Trophoblast cell (in vitro differentiated cells and primary cell): Measurements from ENCODE around the gene TUBB.

ENCODE experiments used
- DNase-seq, 2 donors: peaks; one replicate each; pipeline ENCODE4 v3.0.0-alpha.2; 2016
- H2AFZ ChIP-seq: 2 replicates; pipeline ENCODE4 v1.6.1; 2013; ENCODE audit warnings: low read length, moderate library complexity, mild to moderate bottlenecking; ENCODE audit not compliant: insufficient read depth, poor library complexity
- H2AK5ac ChIP-seq: 2 replicates; pipeline ENCODE4 v1.6.1; 2013; ENCODE audit warnings: mild to moderate bottlenecking, low read length
- H2BK120ac ChIP-seq: 2 replicates; pipeline ENCODE4 v1.6.1; 2013; ENCODE audit warnings: low read length, mild to moderate bottlenecking, moderate library complexity; ENCODE audit not compliant: insufficient read depth, poor library complexity
- H2BK12ac ChIP-seq: 2 replicates; pipeline ENCODE4 v1.6.1; 2013; ENCODE audit warnings: mild to moderate bottlenecking, low read length, moderate library complexity
- H2BK5ac ChIP-seq: 2 replicates; pipeline ENCODE4 v1.6.1; 2013; ENCODE audit warnings: low read length, low read depth, moderate library complexity, mild to moderate bottlenecking; ENCODE audit not compliant: poor library complexity
- H3K14ac ChIP-seq: 2 replicates; pipeline ENCODE4 v1.6.1; 2013; ENCODE audit warnings: mild to moderate bottlenecking, low read length
- H3K18ac ChIP-seq: 2 replicates; pipeline ENCODE4 v1.6.1; 2013; ENCODE audit warnings: mild to moderate bottlenecking, low read length
- H3K23ac ChIP-seq: 2 replicates; pipeline ENCODE4 v1.6.1; 2013; ENCODE audit warnings: low read length
- H3K27ac ChIP-seq: 2 replicates; pipeline ENCODE4 v1.5.1; 2013; ENCODE audit warnings: low read depth, mild to moderate bottlenecking, inconsistent platforms, low read length, moderate library complexity
- H3K27me3 ChIP-seq: 2 replicates; pipeline ENCODE4 v1.6.1; 2013; ENCODE audit warnings: inconsistent platforms, mild to moderate bottlenecking, low read length, moderate library complexity; ENCODE audit not compliant: insufficient read depth
- H3K36me3 ChIP-seq, 2 experiments: 1 replicate in 1 of 2; 2 replicates in 1 of 2; pipeline ENCODE4 v1.6.1; 2013; ENCODE audit warnings: low read length in 2 of 2, mild to moderate bottlenecking in 2 of 2, moderate library complexity in 1 of 2; ENCODE audit not compliant: insufficient read depth in 2 of 2, control insufficient read depth in 1 of 2
- H3K4ac ChIP-seq: 2 replicates; pipeline ENCODE4 v1.6.1; 2013; ENCODE audit warnings: low read depth, mild to moderate bottlenecking, low read length, moderate library complexity
- H3K4me1 ChIP-seq, 2 experiments: 1 replicate in 1 of 2; 2 replicates in 1 of 2; pipeline ENCODE4 v1.6.1; 2013; ENCODE audit warnings: low read length in 2 of 2, mild to moderate bottlenecking in 2 of 2, moderate library complexity in 1 of 2; ENCODE audit not compliant: insufficient read depth in 2 of 2, control insufficient read depth in 1 of 2
- H3K4me2 ChIP-seq: 2 replicates; pipeline ENCODE4 v1.6.1; 2013; ENCODE audit warnings: inconsistent platforms, mild to moderate bottlenecking, low read length, moderate library complexity
- H3K4me3 ChIP-seq: 2 replicates; pipeline ENCODE4 v1.5.1; 2013; ENCODE audit warnings: mild to moderate bottlenecking, low read depth, low read length, inconsistent platforms
- H3K79me1 ChIP-seq: one replicate; pipeline ENCODE4 v1.6.1; 2013; ENCODE audit warnings: low read length
- H3K79me2 ChIP-seq: 2 replicates; pipeline ENCODE4 v1.6.1; 2013; ENCODE audit warnings: low read length, mild to moderate bottlenecking; ENCODE audit not compliant: control insufficient read depth, insufficient read depth, poor library complexity
- H3K9ac ChIP-seq: 2 replicates; pipeline ENCODE4 v1.6.1; 2013; ENCODE audit warnings: mild to moderate bottlenecking, low read length
- H3K9me3 ChIP-seq: 2 replicates; pipeline ENCODE4 v1.6.1; 2013; ENCODE audit warnings: low read depth, mild to moderate bottlenecking, control low read depth, inconsistent platforms, low read length; ENCODE audit not compliant: insufficient read depth
- H4K12ac ChIP-seq: 2 replicates; pipeline ENCODE4 v1.6.1; 2013; ENCODE audit warnings: low read depth, mild to moderate bottlenecking, low read length, moderate library complexity
- H4K8ac ChIP-seq: 2 replicates; pipeline ENCODE4 v1.6.1; 2013; ENCODE audit warnings: low read depth, mild to moderate bottlenecking, low read length, moderate library complexity
- H4K91ac ChIP-seq: one replicate; pipeline ENCODE4 v1.6.1; 2013; ENCODE audit warnings: low read depth, mild to moderate bottlenecking, low read length, moderate library complexity
- WGBS: extraction: QIAGEN DNeasy Blood & Tissue Kit; methylation state at CpG from one replicate; pipeline ENCODE4 v1.1.7; 2013; ENCODE audit warnings: missing lambda C conversion rate; ENCODE audit not compliant: insufficient read length, insufficient coverage; ENCODE audit errors: extremely low coverage; 5-methylcytosine and 5-hydroxymethylcytosine counted together

The TUBB gene

DNA sequence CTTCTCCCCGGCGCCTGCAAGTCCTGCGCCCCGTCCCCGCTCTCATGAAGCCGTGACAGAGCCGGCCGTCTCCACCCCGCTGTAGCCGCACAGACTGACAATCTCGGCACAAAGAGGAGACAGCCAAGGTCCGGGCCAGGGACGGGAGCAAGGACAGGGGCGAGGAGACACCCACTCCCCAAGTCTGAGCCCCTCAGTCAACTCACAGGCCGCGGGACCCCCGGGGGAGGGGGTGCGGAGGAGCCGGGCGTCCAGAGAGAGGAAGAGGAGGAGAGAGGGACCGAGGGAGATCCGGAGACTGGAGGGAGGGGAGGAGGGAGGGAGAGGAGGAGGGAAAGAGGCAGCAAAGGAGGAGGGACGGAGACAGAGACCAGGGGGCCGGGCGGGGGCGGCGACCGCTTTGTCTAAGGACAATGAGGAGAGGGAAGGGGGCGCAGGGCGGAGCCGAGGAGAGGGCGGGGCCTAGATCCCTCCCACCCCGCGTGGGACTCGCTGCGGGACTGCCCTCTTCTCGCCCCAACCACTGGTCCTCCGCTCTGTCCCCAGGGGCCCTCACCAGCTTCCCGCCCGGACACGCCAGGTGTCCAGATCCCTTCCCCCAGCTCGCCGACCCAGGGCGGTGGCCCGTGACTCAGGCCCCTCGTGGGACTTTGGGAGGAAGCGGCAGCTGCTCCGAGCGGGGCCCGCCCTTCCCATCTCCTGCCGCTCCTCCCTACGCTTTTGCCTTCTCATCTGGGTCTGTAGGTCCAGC lies 33.1 kb upstream of the TUBB start:
- peak overlapping the region; percentile 51 for H2AK5ac ChIP-seq

DNA sequence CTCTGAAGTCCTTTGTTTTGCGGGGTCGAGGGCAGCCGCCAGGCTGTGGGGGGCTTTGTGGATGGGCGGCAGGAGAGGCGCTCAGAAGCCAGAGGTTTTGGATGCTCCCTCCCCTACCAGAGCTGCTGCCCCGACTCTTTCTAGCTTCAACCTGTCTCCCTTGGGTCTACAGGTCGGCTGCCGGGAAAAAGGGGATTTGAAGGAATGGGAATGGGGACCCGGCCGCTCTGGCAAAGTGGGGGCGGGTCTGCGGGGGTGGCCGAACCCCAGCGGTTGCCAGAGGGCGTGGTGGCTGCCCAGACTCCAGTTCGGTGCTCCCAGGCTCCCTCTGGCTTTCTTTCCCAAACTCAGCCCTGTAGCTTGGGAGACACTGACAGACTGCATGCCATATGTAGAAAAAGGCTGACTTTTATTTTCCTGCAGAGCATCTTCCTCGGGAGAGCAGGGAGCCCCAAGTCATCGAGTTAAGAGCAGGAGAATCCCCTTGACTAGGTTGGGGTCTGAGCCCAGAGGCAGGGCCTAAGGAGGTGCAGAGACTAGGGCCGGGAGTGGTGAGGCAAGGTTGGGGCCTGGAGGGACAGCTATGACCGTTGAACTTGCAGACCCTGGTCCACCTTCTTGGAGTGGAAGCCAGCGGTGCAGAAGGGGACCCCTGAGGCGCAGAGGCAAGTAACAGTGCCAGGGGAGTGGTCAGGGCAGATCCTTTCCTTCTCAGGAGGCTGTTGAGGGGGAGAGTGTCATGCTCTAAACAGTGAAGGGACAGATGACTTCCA lies 32.3 kb upstream of the TUBB start:
- Histone ChIP-seq H3K79me1 (peaks cover 27% of the 10 kb centered on the region), H4K8ac (peak overlapping the region; percentile 84), H4K91ac (peak overlapping the region; percentile 87), H3K9me3 (peaks cover 1% of the 10 kb centered on the region), H3K4ac (peak overlapping the region; percentile 44), H2BK120ac (peak overlapping the region; percentile 69), H3K14ac (peak overlapping the region; percentile 81), H3K18ac (peak overlapping the region; percentile 43), H4K12ac (peak overlapping the region; percentile 73), H3K27me3 (no peaks in the 10 kb centered on the region), H2AK5ac (peak overlapping the region; percentile 51), H2AFZ (peak overlapping the region; percentile 0), H3K23ac (no peak overlapping the region), H3K4me3 (peak overlapping the region; percentile 70), H3K9ac (peak overlapping the region; percentile 57), H3K27ac (peak overlapping the region; percentile 56), H3K36me3 (peaks cover 6 to 13% of the 10 kb centered on the region in 2 experiments), H2BK12ac (peak overlapping the region; percentile 15), H3K4me2 (peak overlapping the region; percentile 72), H3K4me1 (peaks cover 34 to 39% of the 10 kb centered on the region in 2 experiments), H3K79me2 (peaks cover 34% of the 10 kb centered on the region), H2BK5ac (peak overlapping the region; percentile 47)
- WGBS: no CpG with 5 or more reads among the region's 22 CpGs
- DNase-seq: no peak

More for the DNA sequence above, 33.1 kb upstream of the TUBB start:
- Histone ChIP-seq H3K9ac (peak overlapping the region; percentile 57), H2BK5ac (peak overlapping the region; percentile 53), H3K4ac (peak overlapping the region; percentile 73), H3K27ac (peak overlapping the region; percentile 73), H3K14ac (peak overlapping the region; percentile 81), H3K4me2 (peak overlapping the region; percentile 72), H2AFZ (peak overlapping the region; percentile 9), H3K79me1 (peaks cover 33% of the 10 kb centered on the region), H3K4me3 (peak overlapping the region; percentile 76), H3K18ac (peak overlapping the region; percentile 90), H3K36me3 (peaks cover 9 to 13% of the 10 kb centered on the region in 2 experiments), H4K12ac (peak overlapping the region; percentile 73), H3K4me1 (peaks cover 37 to 47% of the 10 kb centered on the region in 2 experiments), H3K79me2 (peaks cover 40% of the 10 kb centered on the region), H3K9me3 (peaks cover 1% of the 10 kb centered on the region), H2BK12ac (no peak overlapping the region), H4K8ac (peak overlapping the region; percentile 84), H2BK120ac (peak overlapping the region; percentile 69), H3K23ac (no peak overlapping the region), H4K91ac (peak overlapping the region; percentile 87), H3K27me3 (no peaks in the 10 kb centered on the region)
- WGBS: no CpG with 5 or more reads among the region's 52 CpGs
- DNase-seq: peak; percentile 97 to 98

DNA sequence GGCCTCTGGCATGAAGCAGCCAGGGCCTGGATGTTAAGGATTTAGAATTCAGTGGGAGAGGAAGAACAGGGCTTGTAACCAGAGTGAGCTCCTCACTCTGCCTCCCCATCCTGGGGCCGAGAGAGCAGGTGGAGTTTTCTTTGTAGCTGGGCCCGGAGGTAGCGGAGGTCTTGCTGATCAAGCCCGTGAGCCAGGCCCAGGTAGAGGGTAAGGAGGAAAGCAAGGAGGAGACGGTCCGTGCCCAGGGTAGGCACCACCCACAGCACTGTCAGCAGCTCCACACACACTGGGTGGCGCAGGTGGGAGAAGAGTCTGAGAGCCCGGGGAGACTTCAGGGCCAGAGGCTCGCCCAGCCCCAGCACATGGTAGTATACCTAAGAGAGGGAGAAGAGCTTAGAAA lies 31.6 kb upstream of the TUBB start:
- Histone ChIP-seq H3K23ac (no peak overlapping the region), H2BK12ac (no peak overlapping the region), H4K91ac (no peak overlapping the region), H3K27ac (no peak overlapping the region), H3K4me2 (no peak overlapping the region), H3K4me1 (peaks cover 30 to 33% of the 10 kb centered on the region in 2 experiments), H3K9ac (no peak overlapping the region), H4K12ac (no peak overlapping the region), H2AK5ac (no peak overlapping the region), H2BK120ac (no peak overlapping the region), H2BK5ac (no peak overlapping the region), H3K36me3 (peaks cover 6 to 8% of the 10 kb centered on the region in 2 experiments), H3K4ac (no peak overlapping the region), H3K79me2 (peaks cover 31% of the 10 kb centered on the region), H3K18ac (no peak overlapping the region), H3K4me3 (no peak overlapping the region), H3K9me3 (peaks cover 1% of the 10 kb centered on the region), H3K79me1 (peaks cover 25% of the 10 kb centered on the region), H3K14ac (no peak overlapping the region), H4K8ac (no peak overlapping the region), H3K27me3 (no peaks in the 10 kb centered on the region), H2AFZ (no peak overlapping the region)
- WGBS: no CpG with 5 or more reads among the region's 9 CpGs
- no peak for DNase-seq

DNA sequence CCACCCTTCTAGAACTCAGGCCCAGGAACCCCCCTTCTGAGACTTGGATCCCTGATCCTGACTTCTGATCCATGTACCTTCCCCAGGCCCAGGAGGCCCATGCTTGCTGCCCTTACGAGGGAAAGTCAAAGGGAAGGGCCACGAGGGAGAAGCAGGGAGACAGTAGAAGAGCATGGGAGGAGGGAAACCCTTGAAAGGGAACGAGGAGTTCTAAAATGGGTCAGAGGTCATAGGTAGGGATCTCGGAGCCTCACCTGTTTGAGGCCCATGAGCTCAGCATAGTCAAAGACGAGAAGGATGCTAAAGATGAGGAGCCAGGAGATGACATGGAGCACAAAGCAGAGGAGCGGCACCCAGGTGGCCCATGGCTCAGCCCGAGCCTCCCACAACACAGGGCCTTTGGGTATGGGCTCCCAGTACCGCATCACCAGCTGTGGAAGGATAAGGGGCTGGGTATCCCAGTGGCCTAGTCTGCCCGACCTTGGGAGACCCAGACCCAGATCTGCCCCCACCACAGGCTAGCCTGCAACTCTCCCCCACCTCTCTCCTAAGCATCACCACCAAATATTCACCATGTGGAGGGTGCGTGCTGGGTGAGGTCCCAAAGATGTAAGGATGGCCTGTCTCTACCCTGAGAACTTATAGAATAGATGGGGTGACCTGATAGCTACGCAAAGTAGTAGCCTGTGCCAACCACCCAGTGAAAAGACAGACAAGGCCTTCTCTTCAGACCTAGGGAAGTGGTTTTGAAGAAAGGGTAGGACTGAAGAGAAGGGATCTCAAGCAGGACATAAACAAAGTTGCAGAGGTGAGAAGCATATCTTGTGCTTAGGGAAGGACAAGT lies 30.9 kb upstream of the TUBB start:
- Histone ChIP-seq H2BK5ac (no peak overlapping the region), H2BK12ac (no peak overlapping the region), H3K9ac (no peak overlapping the region), H3K36me3 (peaks cover 6 to 8% of the 10 kb centered on the region in 2 experiments), H3K27me3 (no peaks in the 10 kb centered on the region), H3K4ac (no peak overlapping the region), H3K18ac (no peak overlapping the region), H3K4me3 (no peak overlapping the region), H3K9me3 (peaks cover 1% of the 10 kb centered on the region), H3K4me2 (no peak overlapping the region), H2BK120ac (no peak overlapping the region), H3K23ac (no peak overlapping the region), H3K27ac (no peak overlapping the region), H2AK5ac (peak overlapping the region; percentile 6), H3K79me2 (peaks cover 28% of the 10 kb centered on the region), H3K14ac (no peak overlapping the region), H3K79me1 (peaks cover 25% of the 10 kb centered on the region), H3K4me1 (peaks cover 30 to 32% of the 10 kb centered on the region in 2 experiments), H4K8ac (no peak overlapping the region), H2AFZ (no peak overlapping the region), H4K12ac (no peak overlapping the region), H4K91ac (no peak overlapping the region)
- WGBS: no CpG with 5 or more reads among the region's 11 CpGs
- DNase-seq: no peak
